Naive thymus-derived CD4-positive, alpha-beta T cell (primary cell): ENCODE data around the gene PAEP. TPM values are rescaled to one million over a fixed set of nuclear protein-coding genes. Genes with fewer than 3 reads are reported as not detected.
"Not testable (repeated sequence)": the region's sequence is repeated elsewhere in the genome, so short reads cannot be mapped to it uniquely, and the experiment has no call there.

Experiments
- ATAC-seq: fragments of 150-1000 bp; cut with Tn5 transposase; 2 replicates; pipeline ENCODE4 v1.10.0; 2021; ENCODE audit warnings: mild to moderate bottlenecking, moderate library complexity
- CTCF ChIA-PET: fragments of 350-600 bp; sonication (Branson Sonifier 250); formaldehyde crosslinking; loops from one replicate; lab custom pipeline; 2021; ENCODE audit warnings: antibody characterized with exemption; lab: Charles Lee
- POLR2A ChIA-PET: fragments of 350-600 bp; sonication (Branson Sonifier 250); formaldehyde crosslinking; loops from one replicate; lab custom pipeline; 2021; ENCODE audit warnings: antibody characterized with exemption, inconsistent platforms; lab: Charles Lee
- DNase-seq, 9 donors: peaks; one replicate each; pipeline versions ENCODE4 v3.0.0 to v3.0.0-alpha.2; 2020 to 2022; ENCODE audit warnings: mixed read lengths in 1 of 9
- H3K27ac ChIP-seq: one replicate; pipeline ENCODE4 v1.7.0; 2013; ENCODE audit warnings: mild to moderate bottlenecking, low read depth, low read length, moderate library complexity
- H3K27me3 ChIP-seq, 2 donors: one replicate each; pipeline ENCODE4 v1.7.0; 2013; ENCODE audit warnings: low read length in 2 of 2, mild to moderate bottlenecking in 2 of 2, moderate library complexity in 2 of 2; ENCODE audit not compliant: control insufficient read depth in 2 of 2, insufficient read depth in 2 of 2
- H3K36me3 ChIP-seq, 3 experiments: 1 replicate in 2 of 3; 2 replicates in 1 of 3; pipeline ENCODE4 v1.7.0; 2013; ENCODE audit warnings: low read length in 3 of 3, mild to moderate bottlenecking in 3 of 3, moderate library complexity in 1 of 3; ENCODE audit not compliant: insufficient read depth in 3 of 3, control insufficient read depth in 2 of 3
- H3K4me1 ChIP-seq, 2 donors: one replicate each; pipeline ENCODE4 v1.7.0; 2013; ENCODE audit warnings: low read length in 2 of 2, mild to moderate bottlenecking in 2 of 2, moderate library complexity in 1 of 2; ENCODE audit not compliant: control insufficient read depth in 2 of 2, insufficient read depth in 2 of 2
- H3K4me3 ChIP-seq: 2 replicates; pipeline ENCODE4 v1.7.0; 2013; ENCODE audit warnings: mild to moderate bottlenecking, low read length
- H3K9me3 ChIP-seq, 3 experiments: 1 replicate in 2 of 3; 2 replicates in 1 of 3; pipeline ENCODE4 v1.7.0; 2013; ENCODE audit warnings: low read length in 3 of 3; ENCODE audit not compliant: control insufficient read depth in 2 of 3
- H3K27ac Mint-ChIP-seq, 9 donors: one replicate each; pipeline ENCODE4 v1.8.0; 2020 to 2022; ENCODE audit warnings: mixed read lengths in 9 of 9, mild to moderate bottlenecking in 8 of 9, moderate library complexity in 5 of 9, inconsistent platforms in 2 of 9
- H3K27me3 Mint-ChIP-seq, 5 donors: one replicate each; pipeline ENCODE4 v1.8.0; 2021 to 2022; ENCODE audit warnings: mixed read lengths in 5 of 5, mild to moderate bottlenecking in 1 of 5
- H3K36me3 Mint-ChIP-seq, 5 donors: one replicate each; pipeline ENCODE4 v1.8.0; 2020 to 2022; ENCODE audit warnings: mixed read lengths in 5 of 5, mild to moderate bottlenecking in 3 of 5, inconsistent platforms in 1 of 5
- H3K4me1 Mint-ChIP-seq, 7 donors: one replicate each; pipeline ENCODE4 v1.8.0; 2020 to 2022; ENCODE audit warnings: mixed read lengths in 7 of 7, mild to moderate bottlenecking in 3 of 7, inconsistent platforms in 1 of 7
- H3K4me3 Mint-ChIP-seq, 10 donors: one replicate each; pipeline ENCODE4 v1.8.0; 2020 to 2022; ENCODE audit warnings: mild to moderate bottlenecking in 10 of 10, mixed read lengths in 10 of 10, moderate library complexity in 6 of 10, inconsistent platforms in 2 of 10
- H3K9me3 Mint-ChIP-seq, 11 donors: one replicate each; pipeline ENCODE4 v1.8.0; 2020 to 2022; ENCODE audit warnings: mixed read lengths in 11 of 11, mild to moderate bottlenecking in 4 of 11, inconsistent platforms in 1 of 11, moderate library complexity in 1 of 11
- intact Hi-C, 2 donors: fragments of 100-400 bp; cut with micrococcal nuclease; formaldehyde crosslinking; loops; one replicate each; pipeline ENCODE4 v1.15.1; 2023
- polyA plus RNA-seq, 2 donors: library from polyadenylated mRNA; unstranded; fragments of 300-500 nt; fragmentation: Illumina TruSeq; gene quantifications; one replicate each; pipeline ENCODE4 v1.2.3, GENCODE V29; 2021
- total RNA-seq, 6 experiments: library from RNA in 5 of 6; stranded (reverse) in 5 of 6; gene quantifications; 1 replicate in 5 of 6; 2 replicates in 1 of 6; pipeline ENCODE4 v1.2.3 and lab custom pipeline; 2021 to 2026

Gene PAEP
- total and polyA plus RNA-seq, 7 experiments from 2014 or later: not detected

DNA sequence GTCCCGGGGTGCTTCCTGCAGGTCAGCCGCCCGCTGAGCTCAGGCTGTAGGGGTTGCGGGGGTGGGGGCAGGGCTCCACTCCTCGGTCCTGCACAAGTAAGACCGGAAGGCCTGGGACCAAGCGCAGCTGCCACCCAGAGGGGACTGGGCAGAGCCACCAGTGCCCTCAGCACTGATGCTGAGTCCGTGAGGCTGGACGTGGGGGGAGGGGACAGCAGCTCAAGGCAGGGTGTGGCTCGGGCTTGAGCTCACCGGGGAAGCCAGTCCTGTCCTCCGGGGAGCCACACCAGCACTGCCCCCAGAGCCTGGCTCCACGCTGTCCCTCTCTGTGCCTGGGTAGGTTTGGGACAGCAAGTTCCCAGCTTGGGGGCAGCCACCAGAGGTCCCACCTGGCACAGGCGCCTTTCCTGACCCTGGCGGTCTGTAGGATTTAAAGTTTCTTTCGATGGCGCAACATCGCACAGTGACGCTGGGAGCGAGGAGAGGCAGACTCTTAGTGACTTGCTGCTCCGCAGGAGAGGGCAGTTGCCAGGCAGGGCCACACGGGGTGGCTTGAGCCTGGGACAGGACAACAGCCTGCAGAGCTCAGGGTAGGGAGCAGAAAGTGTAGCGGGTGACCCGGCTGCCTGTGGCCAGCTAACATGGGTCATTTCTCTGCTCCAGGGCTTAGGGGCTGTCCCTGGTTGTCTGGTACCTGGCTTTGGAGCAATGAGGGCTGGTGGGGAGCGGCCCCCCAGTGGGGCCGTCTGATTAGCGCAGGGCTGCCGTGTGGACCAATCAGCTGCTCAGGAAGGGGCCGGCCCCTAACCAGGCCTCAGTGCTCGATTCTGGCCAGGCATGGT is 34.6 kb upstream of the PAEP start:
- no peak overlapping the region for H3K4me3 ChIP-seq
- no peak for DNase-seq
- CTCF ChIA-PET: no interaction called here

DNA sequence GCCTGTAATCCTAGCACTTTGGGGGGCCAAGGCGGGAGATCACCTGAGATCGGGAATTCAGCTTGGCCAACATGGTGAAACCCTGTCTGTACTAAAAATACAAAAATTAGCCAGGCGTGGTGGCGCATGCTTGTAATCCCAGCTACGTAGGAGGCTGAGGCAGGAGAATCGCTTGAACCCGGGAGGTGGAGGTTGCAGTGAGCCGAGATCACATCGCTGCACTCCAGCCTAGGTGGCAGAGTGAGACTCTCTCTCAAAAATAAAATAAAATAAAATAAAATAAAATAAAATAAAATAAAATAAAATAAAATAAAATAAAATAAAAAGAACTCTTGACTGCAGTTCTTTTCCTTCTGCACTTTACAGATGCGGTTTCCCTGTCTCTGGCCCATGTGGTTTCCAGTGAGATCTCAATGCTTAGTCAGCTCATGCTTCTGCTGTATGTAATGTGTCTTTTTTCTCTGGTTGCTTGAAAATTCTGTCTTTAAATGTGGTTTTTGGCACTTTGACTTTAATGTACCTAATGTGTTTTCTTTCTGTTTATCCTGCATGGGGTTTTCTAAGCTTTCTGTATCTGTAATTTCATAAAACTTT is 32.6 kb upstream of the PAEP start:
- H3K4me1 Mint-ChIP-seq, H3K36me3 ChIP-seq, H3K4me3 Mint-ChIP-seq, ATAC-seq, H3K9me3 Mint-ChIP-seq, H3K4me3 ChIP-seq, H3K36me3 Mint-ChIP-seq, H3K27ac Mint-ChIP-seq, H3K9me3 ChIP-seq, H3K4me1 ChIP-seq, POLR2A ChIA-PET, CTCF ChIA-PET, intact Hi-C loops, DNase-seq, H3K27ac ChIP-seq, H3K27me3 ChIP-seq: not testable (repeated sequence)
- H3K27me3 Mint-ChIP-seq: peaks cover 0 to 17% (median 9%) of the 10 kb centered on the region in 5 donors

More for the DNA sequence above, 34.6 kb upstream of the PAEP start:
- Histone ChIP-seq H3K27me3 (no peaks in the 10 kb centered on the region), H3K36me3 (no peaks in the 10 kb centered on the region), H3K4me1 (no peaks in the 10 kb centered on the region), H3K27ac (no peak overlapping the region), H3K9me3 (no peaks in the 10 kb centered on the region)
- intact Hi-C loops: no loop called here
- H3K9me3 Mint-ChIP-seq: no peaks in the 10 kb centered on the region
- no peak overlapping the region for H3K27ac Mint-ChIP-seq
- H3K4me1 Mint-ChIP-seq: peaks cover 0 to 2% (median 0%) of the 10 kb centered on the region in 7 donors
- peaks cover 0 to 16% (median 7%) of the 10 kb centered on the region in 5 donors for H3K27me3 Mint-ChIP-seq
- POLR2A ChIA-PET: no interaction called here
- no peak for ATAC-seq
- no peak overlapping the region for H3K4me3 Mint-ChIP-seq
- no peaks in the 10 kb centered on the region for H3K36me3 Mint-ChIP-seq

DNA sequence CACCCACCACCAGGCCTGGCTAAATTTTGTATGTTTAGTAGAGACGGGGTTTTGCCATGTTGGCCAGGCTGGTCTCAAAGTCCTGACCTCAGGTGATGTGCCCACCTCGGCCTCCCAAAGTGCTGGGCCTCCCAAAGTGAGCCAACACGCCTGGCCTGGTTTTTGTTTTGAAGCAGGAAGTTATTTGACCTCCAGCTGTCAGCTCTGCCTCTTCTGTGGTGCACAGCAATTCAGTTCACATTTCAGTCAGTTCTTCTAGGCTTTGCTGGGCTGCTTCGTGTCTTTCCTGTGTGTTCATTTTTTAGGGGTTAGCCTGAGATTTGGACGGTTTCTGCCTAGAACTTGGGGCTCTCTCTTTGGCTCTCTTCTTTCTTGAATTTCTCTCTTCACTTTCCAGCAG is 31.4 kb upstream of the PAEP start:
- CTCF ChIA-PET: no interaction called here
- H3K27ac ChIP-seq: no peak overlapping the region
- H3K9me3 ChIP-seq: no peaks in the 10 kb centered on the region
- H3K36me3 ChIP-seq: no peaks in the 10 kb centered on the region
- Mint-ChIP-seq H3K4me3 (no peak overlapping the region), H3K36me3 (no peaks in the 10 kb centered on the region), H3K27ac (no peak overlapping the region), H3K4me1 (peaks cover 0 to 2% (median 0%) of the 10 kb centered on the region in 7 donors), H3K27me3 (peaks cover 3 to 24% (median 18%) of the 10 kb centered on the region in 5 donors), H3K9me3 (no peaks in the 10 kb centered on the region)
- POLR2A ChIA-PET: no interaction called here
- no peaks in the 10 kb centered on the region for H3K27me3 ChIP-seq
- no peak for DNase-seq
- intact Hi-C loops: no loop called here
- H3K4me3 ChIP-seq: no peak overlapping the region
- no peak for ATAC-seq
- no peaks in the 10 kb centered on the region for H3K4me1 ChIP-seq

DNA sequence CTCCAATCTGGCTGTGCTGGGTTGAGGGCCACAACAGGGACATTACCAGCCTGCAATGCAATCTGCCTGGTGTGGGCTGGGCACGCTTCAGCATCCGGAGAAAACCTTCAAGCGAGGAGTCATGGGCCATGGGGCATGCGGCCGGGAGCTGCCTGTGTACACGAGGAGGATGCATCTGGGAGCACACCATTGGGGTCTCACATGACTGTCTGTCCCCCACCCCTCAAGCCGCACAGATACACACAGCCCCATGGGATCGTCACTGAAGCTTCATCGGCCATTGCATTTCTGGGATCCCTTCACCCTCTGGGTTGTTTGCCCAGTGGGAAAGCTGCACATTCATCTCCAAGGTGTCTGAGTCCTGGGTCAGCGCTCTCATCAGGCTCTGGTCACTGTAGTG is 30.5 kb upstream of the PAEP start:
- H3K27ac Mint-ChIP-seq: no peak overlapping the region
- DNase-seq (no peak), ATAC-seq (no peak)
- ChIA-PET CTCF (no interaction called here), POLR2A (no interaction called here)
- H3K36me3 Mint-ChIP-seq: no peaks in the 10 kb centered on the region
- no peak overlapping the region for H3K4me3 Mint-ChIP-seq
- intact Hi-C loops: no loop called here
- H3K9me3 ChIP-seq: no peaks in the 10 kb centered on the region
- H3K4me1 Mint-ChIP-seq: peaks cover 0 to 2% (median 0%) of the 10 kb centered on the region in 7 donors
- no peaks in the 10 kb centered on the region for H3K4me1 ChIP-seq
- no peaks in the 10 kb centered on the region for H3K9me3 Mint-ChIP-seq
- peaks cover 3 to 24% (median 18%) of the 10 kb centered on the region in 5 donors for H3K27me3 Mint-ChIP-seq
- no peaks in the 10 kb centered on the region for H3K27me3 ChIP-seq
- no peak overlapping the region for H3K4me3 ChIP-seq
- no peak overlapping the region for H3K27ac ChIP-seq
- no peaks in the 10 kb centered on the region for H3K36me3 ChIP-seq

DNA sequence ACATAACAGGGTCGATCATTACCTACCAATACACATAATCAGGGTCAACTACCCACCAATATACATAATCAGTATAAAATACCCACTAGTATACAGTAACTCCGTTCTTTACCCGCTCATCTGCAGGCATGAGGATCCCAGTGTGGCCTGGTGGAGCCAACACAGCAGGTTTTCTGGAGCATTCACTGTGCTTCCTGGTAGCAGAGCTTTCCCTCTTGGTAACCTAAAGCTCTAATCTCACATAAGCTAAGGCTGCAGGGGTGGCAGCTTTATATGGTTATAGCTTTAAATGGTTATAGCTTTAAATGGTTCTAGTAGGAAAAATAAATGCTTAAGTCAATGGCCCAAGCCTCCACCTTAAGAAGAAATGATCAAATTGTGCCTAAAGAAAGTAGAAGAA is 28.4 kb upstream of the PAEP start:
- Mint-ChIP-seq H3K27me3 (peaks cover 3 to 32% (median 27%) of the 10 kb centered on the region in 5 donors), H3K4me3 (no peak overlapping the region), H3K36me3 (no peaks in the 10 kb centered on the region), H3K9me3 (no peaks in the 10 kb centered on the region), H3K4me1 (peaks cover 0 to 2% (median 0%) of the 10 kb centered on the region in 7 donors), H3K27ac (no peak overlapping the region)
- DNase-seq: no peak
- no peaks in the 10 kb centered on the region for H3K9me3 ChIP-seq
- no peak overlapping the region for H3K4me3 ChIP-seq
- no peaks in the 10 kb centered on the region for H3K4me1 ChIP-seq
- no peaks in the 10 kb centered on the region for H3K27me3 ChIP-seq
- intact Hi-C loops: no loop called here
- POLR2A ChIA-PET: no interaction called here
- no peak for ATAC-seq
- no peaks in the 10 kb centered on the region for H3K36me3 ChIP-seq
- H3K27ac ChIP-seq: no peak overlapping the region
- CTCF ChIA-PET: no interaction called here

DNA sequence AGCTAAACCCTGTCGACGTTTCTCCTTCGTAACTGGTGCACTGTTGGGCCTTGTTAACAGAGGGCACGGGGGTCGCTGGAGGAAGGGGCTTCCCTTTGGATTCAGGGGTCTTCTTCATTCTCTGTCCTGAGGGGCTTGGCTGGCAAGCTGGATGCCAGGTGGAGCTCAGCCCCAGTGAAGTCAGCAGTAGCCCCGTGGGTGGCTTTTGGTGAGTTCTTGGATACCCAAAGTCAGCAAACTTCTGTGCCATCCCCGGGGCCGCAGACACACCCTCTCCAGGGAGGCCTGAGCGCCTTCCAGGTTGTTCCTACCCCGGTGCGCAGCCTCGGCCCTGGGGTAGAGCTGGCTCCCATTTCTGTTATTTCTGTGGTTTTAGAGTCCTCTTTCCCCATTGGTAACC is 27.9 kb upstream of the PAEP start:
- H3K27ac Mint-ChIP-seq: no peak overlapping the region
- ChIA-PET POLR2A (no interaction called here), CTCF (no interaction called here)
- no peaks in the 10 kb centered on the region for H3K36me3 Mint-ChIP-seq
- peaks cover 0 to under 1% (median 0%) of the 10 kb centered on the region in 7 donors for H3K4me1 Mint-ChIP-seq
- no peaks in the 10 kb centered on the region for H3K4me1 ChIP-seq
- H3K4me3 ChIP-seq: no peak overlapping the region
- H3K36me3 ChIP-seq: no peaks in the 10 kb centered on the region
- H3K9me3 Mint-ChIP-seq: no peaks in the 10 kb centered on the region
- no peaks in the 10 kb centered on the region for H3K9me3 ChIP-seq
- intact Hi-C loops: no loop called here
- H3K27me3 Mint-ChIP-seq: peaks cover 3 to 33% (median 27%) of the 10 kb centered on the region in 5 donors
- no peak overlapping the region for H3K4me3 Mint-ChIP-seq
- DNase-seq (no peak), ATAC-seq (no peak)
- no peaks in the 10 kb centered on the region for H3K27me3 ChIP-seq
- H3K27ac ChIP-seq: no peak overlapping the region
